Esophagus muscularis mucosa (tissue), 4 donors: ENCODE data around the gene DDX4. TPM values are rescaled to one million over a fixed set of nuclear protein-coding genes. Genes with fewer than 3 reads are reported as not detected.

Source experiments
- DNase-seq: peaks from one replicate; pipeline ENCODE4 v3.0.0-alpha.2; 2017; ENCODE audit errors: extremely low spot score
- H3K27ac ChIP-seq, 4 donors: fragments of 200-600 bp; sonication (generic); replicated peaks in 1 of 4; 1 replicate in 3 of 4; 2 replicates in 1 of 4; pipeline ENCODE4 v1.5.1; 2016 to 2019; ENCODE audit warnings: mild to moderate bottlenecking in 1 of 4
- H3K27me3 ChIP-seq, 4 donors: fragments of 200-600 bp; sonication (generic); one replicate each; pipeline versions ENCODE4 v1.5.1 to v1.6.0; 2016 to 2019
- H3K36me3 ChIP-seq, 4 donors: fragments of 200-600 bp; sonication (generic); one replicate each; pipeline ENCODE4 v1.5.1; 2016 to 2019
- H3K4me1 ChIP-seq, 4 donors: fragments of 200-600 bp; sonication (generic); one replicate each; pipeline ENCODE4 v1.5.1; 2016 to 2019
- H3K4me3 ChIP-seq, 4 donors: fragments of 200-600 bp; sonication (generic); 1 replicate in 2 of 4; 2 replicates in 2 of 4; pipeline ENCODE4 v1.5.1; 2016 to 2019; ENCODE audit warnings: mild to moderate bottlenecking in 4 of 4, moderate library complexity in 1 of 4
- H3K9me3 ChIP-seq, 4 donors: fragments of 200-600 bp; sonication (generic); 1 replicate in 3 of 4; 2 replicates in 1 of 4; pipeline ENCODE4 v1.5.1; 2016 to 2019
- EP300 ChIP-seq: sonication (generic); formaldehyde crosslinking; IDR thresholded peaks from one replicate; pipeline ENCODE4 v1.6.1; 2017; ENCODE audit warnings: antibody characterized with exemption
- POLR2A ChIP-seq: fragments of 450-650 bp; IDR thresholded peaks from one replicate; pipeline ENCODE4 v1.6.1; 2017; ENCODE audit warnings: antibody characterized with exemption, moderate library complexity, mild to moderate bottlenecking, low read depth
- POLR2AphosphoS5 ChIP-seq, 2 donors: sonication (generic); formaldehyde crosslinking; IDR thresholded peaks; one replicate each; pipeline ENCODE4 v1.6.1; 2017; ENCODE audit warnings: antibody characterized with exemption in 2 of 2
- WGBS: methylation state at CpG from one replicate; pipeline ENCODE4 v1.1.5; 2018; 5-methylcytosine and 5-hydroxymethylcytosine counted together
- intact Hi-C: fragments of 100-400 bp; cut with DNase I; formaldehyde crosslinking; loops from one replicate; pipeline ENCODE4 v1.15.1; 2023
- total RNA-seq, 4 donors: library from RNA; depleted of rRNA; stranded (reverse); fragments of >200 nt; gene quantifications; one replicate each; pipeline versions ENCODE4 v1.1.0 to v1.2.1, GENCODE V29; 2016
- TF ChIP-seq, protein P1 (sequence below), 3 experiments: fragments of 200-600 bp in 2 of 3; fragments of 450-650 bp in 1 of 3; sonication (generic) in 2 of 3; IDR thresholded peaks; one replicate each; pipeline ENCODE4 v1.5.1; 2017 to 2019; ENCODE audit warnings: antibody characterized with exemption in 3 of 3, mild to moderate bottlenecking in 2 of 3, moderate library complexity in 1 of 3

DDX4 gene
- total RNA-seq, 4 donors from 2014 or later: not detected

DNA sequence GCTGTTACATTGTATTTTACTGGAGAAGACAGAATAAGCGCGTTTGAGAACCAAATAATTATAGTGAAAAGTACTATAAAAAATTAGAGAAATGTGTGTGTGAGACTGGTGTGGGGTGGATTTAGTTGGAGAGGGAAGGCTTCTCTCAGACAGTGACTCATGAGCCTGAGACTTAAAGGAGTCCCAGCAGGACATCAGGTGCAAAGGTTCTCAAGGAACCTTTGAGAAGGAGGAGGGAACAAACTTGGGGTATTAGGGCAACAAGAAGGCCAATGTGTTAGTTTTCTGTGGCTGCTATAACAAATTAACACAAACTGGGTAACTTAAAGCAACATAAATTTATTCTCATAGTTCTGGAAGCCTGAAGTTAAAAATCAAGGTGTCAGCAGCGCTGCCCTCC lies 4.9 kb downstream of the DDX4 start:
- Histone ChIP-seq H3K9me3 (no peaks in the 10 kb centered on the region), H3K4me1 (no peaks in the 10 kb centered on the region), H3K4me3 (no peak overlapping the region), H3K27me3 (no peaks in the 10 kb centered on the region), H3K27ac (no peak overlapping the region), H3K36me3 (no peaks in the 10 kb centered on the region)
- TF ChIP-seq, protein P1, sequence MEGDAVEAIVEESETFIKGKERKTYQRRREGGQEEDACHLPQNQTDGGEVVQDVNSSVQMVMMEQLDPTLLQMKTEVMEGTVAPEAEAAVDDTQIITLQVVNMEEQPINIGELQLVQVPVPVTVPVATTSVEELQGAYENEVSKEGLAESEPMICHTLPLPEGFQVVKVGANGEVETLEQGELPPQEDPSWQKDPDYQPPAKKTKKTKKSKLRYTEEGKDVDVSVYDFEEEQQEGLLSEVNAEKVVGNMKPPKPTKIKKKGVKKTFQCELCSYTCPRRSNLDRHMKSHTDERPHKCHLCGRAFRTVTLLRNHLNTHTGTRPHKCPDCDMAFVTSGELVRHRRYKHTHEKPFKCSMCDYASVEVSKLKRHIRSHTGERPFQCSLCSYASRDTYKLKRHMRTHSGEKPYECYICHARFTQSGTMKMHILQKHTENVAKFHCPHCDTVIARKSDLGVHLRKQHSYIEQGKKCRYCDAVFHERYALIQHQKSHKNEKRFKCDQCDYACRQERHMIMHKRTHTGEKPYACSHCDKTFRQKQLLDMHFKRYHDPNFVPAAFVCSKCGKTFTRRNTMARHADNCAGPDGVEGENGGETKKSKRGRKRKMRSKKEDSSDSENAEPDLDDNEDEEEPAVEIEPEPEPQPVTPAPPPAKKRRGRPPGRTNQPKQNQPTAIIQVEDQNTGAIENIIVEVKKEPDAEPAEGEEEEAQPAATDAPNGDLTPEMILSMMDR (IDR thresholded peaks at IDR 0.05): no peak
- no peak for TF ChIP-seq POLR2AphosphoS5 (IDR thresholded peaks at IDR 0.05)
- no peak for TF ChIP-seq EP300
- TF ChIP-seq POLR2A: no peak
- no peak for DNase-seq
- WGBS: 91% methylated on average over 3 of the region's 3 CpGs
- intact Hi-C loops: no loop called here

GRCh38 chr5:55747778-55748318 lies 10.0 kb downstream of the DDX4 start:
- intact Hi-C loops: no loop called here
- H3K27me3 ChIP-seq: no peaks in the 10 kb centered on the region
- no peaks in the 10 kb centered on the region for H3K36me3 ChIP-seq
- H3K9me3 ChIP-seq: no peaks in the 10 kb centered on the region
- no peak overlapping the region for H3K27ac ChIP-seq
- no peak overlapping the region for H3K4me3 ChIP-seq
- TF ChIP-seq, protein P1 (IDR thresholded peaks at IDR 0.05): no peak
- TF ChIP-seq POLR2A (no peak), POLR2AphosphoS5 (IDR thresholded peaks at IDR 0.05) (no peak), EP300 (no peak)
- no peaks in the 10 kb centered on the region for H3K4me1 ChIP-seq
- WGBS: 83% methylated on average over 2 of the region's 2 CpGs
- DNase-seq: no peak

DNA sequence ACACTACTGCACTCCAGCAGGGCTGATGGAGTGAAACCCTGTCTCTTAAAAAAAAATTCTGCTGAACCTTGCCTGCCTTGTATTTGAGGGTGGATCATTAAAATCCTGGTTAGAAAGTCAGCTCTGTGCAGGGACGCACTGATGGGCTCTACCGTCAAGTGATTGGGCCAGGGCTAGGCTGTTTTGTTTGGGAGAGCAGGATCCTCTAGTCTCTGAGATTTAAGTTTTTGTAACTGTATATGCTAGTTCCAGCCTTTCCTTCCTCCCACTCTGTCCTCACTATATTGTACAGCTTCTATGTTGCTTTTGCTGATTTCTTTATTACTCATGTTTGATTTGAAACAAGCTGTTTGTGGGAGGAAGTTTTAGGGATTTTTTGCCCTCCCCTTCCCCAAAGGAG lies 11.5 kb downstream of the DDX4 start:
- H3K27me3 ChIP-seq: no peaks in the 10 kb centered on the region
- no peak for DNase-seq
- WGBS: 51% methylated on average over 2 of the region's 2 CpGs
- no peaks in the 10 kb centered on the region for H3K9me3 ChIP-seq
- no peak overlapping the region for H3K4me3 ChIP-seq
- TF ChIP-seq POLR2A (no peak), POLR2AphosphoS5 (IDR thresholded peaks at IDR 0.05) (no peak), EP300 (no peak)
- TF ChIP-seq, protein P1 (IDR thresholded peaks at IDR 0.05): no peak
- no peak overlapping the region for H3K27ac ChIP-seq
- H3K36me3 ChIP-seq: no peaks in the 10 kb centered on the region
- intact Hi-C loops: no loop called here
- H3K4me1 ChIP-seq: no peaks in the 10 kb centered on the region

DNA sequence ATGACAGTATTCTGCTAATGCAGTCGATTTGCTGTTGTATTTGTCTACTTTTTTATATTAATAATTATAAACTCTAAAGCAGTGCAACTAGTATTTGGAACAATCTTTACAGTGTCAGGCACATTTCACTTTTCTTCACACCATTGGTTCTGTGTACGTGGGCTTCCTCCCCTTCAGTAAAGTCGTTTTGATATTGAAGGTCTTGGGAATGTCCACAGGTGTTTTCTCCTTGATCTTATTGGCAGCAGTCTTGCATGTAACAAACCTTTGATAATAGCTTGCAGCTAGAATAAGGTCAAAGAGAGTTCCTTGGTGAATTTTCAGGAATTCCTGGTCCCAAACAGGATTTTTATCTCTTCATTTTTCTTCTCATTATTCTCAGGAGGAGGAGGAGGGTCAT lies 12.2 kb downstream of the DDX4 start:
- intact Hi-C loops: no loop called here
- no peak overlapping the region for H3K4me3 ChIP-seq
- no peak for TF ChIP-seq EP300
- TF ChIP-seq POLR2AphosphoS5 (IDR thresholded peaks at IDR 0.05): no peak
- TF ChIP-seq, protein P1 (IDR thresholded peaks at IDR 0.05): no peak
- TF ChIP-seq POLR2A: no peak
- no peaks in the 10 kb centered on the region for H3K4me1 ChIP-seq
- H3K27ac ChIP-seq: no peak overlapping the region
- H3K36me3 ChIP-seq: no peaks in the 10 kb centered on the region
- H3K9me3 ChIP-seq: no peaks in the 10 kb centered on the region
- no peak for DNase-seq
- 65% methylated on average over 3 of the region's 3 CpGs for WGBS
- H3K27me3 ChIP-seq: no peaks in the 10 kb centered on the region

DNA sequence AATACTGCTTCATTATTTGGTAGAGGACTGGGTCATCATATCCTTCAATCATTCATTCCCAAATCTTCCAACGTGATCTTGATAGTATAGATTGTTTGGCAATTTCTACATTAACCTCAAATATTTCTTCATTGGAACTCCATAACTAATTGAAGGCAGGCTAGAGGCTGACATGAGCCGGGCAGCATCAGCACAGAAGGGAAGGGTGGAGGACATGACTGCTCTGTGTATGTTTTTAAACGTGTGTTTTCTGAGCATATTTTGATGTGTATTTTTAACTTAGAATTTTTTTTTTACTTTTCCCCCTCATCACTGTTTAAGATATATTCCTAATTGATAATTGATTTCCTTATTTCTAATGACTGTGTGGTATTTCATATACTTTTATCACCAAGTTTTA lies 12.6 kb downstream of the DDX4 start:
- Histone ChIP-seq H3K27me3 (no peaks in the 10 kb centered on the region), H3K4me3 (no peak overlapping the region), H3K4me1 (no peaks in the 10 kb centered on the region), H3K36me3 (no peaks in the 10 kb centered on the region), H3K27ac (no peak overlapping the region), H3K9me3 (no peaks in the 10 kb centered on the region)
- TF ChIP-seq, protein P1 (IDR thresholded peaks at IDR 0.05): no peak
- TF ChIP-seq POLR2AphosphoS5 (IDR thresholded peaks at IDR 0.05): no peak
- TF ChIP-seq EP300: no peak
- TF ChIP-seq POLR2A: no peak
- 87% methylated on average over 3 of the region's 3 CpGs for WGBS
- DNase-seq: no peak
- intact Hi-C loops: no loop called here
